ENCODE results near the gene DEFB123. TPM values are rescaled to one million over a fixed set of nuclear protein-coding genes. Genes with fewer than 3 reads are reported as not detected.

The DEFB123 gene
- polyA plus RNA-seq, 1 donor = not detected

DNA sequence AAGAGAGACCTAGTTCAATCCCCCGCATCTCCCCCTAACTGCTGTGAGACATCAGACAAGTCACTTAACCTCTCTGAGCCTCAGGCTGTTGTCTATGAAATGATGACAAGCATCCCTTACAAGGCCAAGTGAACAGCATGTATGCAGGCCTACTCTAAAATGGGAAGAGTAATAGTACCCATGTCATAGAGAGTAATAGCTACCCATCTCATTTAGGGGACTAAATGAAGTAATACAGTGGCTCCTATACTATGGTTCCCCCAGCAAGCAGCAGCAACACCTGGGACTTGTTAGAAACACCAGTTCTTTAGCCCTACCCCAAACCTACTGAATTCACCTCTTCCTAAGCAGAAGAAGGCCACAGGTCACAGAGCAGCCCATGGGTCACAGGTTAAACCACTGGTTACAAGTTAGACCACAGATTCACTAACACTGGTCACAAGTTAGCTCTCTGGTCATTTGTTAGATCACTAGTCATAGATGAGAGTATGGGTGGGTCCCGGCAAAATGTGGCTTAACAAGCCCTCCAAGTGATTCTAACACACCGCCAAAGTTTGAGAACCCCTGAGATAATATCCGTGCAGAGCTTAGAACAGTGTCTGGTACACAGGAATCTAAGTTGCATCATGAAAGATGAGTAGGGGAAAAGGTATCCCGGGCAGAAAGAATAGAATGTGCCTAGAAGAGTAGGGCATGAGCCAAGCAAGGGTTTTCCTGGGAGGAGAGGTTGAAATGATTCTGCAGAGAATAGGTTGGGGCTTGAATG lies 33.1 kb downstream of the DEFB123 start:
- DNase-seq (ENCODE audit: low read depth) = no peak

DNA sequence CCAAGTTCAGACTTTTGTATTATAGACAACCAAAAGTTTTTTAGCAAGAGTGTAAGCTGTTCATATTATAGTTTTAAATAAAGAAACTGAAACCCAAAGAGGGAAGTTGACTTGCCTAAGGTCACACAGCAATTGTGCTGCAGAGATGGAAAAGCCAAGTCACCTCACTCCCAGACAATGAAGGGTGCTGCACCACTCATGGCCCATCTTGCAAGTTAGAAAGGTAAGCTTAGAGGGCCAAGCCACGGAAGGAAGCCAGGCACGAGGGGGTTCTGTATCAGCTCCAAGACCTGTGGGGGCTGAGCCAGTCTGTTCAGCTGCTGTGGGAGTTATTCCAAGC lies 33.6 kb downstream of the DEFB123 start:
- no peak for DNase-seq (ENCODE audit: low read depth)

DNA sequence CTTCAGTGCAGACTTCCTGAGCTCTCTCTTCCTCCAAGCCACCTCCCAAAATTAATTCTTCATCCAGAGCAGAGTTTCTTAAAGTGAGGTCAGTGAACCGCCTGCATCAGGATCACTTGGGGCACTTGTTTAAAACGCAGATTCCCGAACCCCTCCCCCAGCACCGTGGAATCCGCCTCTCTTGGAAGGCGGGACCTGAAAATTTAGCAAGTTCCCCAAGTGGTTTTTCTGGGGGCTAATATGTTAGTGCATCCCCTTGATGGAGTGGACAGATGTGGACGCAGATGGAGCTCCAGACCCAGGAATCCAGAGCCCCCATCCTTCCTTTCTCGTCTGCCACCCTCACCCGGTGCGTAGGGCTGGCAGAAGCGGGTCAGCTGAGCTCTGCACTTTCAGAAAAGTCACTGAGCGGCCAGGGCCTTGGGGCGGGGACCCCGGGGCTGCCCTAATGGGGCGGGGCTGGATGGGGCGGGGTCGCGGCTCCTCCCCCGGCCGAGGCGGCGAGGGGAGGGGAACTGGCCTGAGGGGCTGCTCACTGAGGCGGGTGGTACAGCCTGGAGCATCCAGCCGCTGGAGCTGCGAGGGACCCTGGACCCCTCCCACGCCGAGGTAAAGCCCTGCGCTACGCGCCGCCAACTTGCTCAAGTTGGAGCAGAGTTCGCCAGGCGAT lies 34.5 kb downstream of the DEFB123 start, which contains the start of the genes DEFB124 and REM1:
Gene DEFB124 (minus strand): TSS at position 370 of the 670 bp plus-strand sequence. CDS start 2,114 bp downstream, outside the sequence.
Gene REM1 (plus strand): TSS at position 531 of the 670 bp plus-strand sequence. CDS start 1,158 bp downstream, outside the sequence.
- DNase-seq (ENCODE audit: low read depth) = no peak

DNA sequence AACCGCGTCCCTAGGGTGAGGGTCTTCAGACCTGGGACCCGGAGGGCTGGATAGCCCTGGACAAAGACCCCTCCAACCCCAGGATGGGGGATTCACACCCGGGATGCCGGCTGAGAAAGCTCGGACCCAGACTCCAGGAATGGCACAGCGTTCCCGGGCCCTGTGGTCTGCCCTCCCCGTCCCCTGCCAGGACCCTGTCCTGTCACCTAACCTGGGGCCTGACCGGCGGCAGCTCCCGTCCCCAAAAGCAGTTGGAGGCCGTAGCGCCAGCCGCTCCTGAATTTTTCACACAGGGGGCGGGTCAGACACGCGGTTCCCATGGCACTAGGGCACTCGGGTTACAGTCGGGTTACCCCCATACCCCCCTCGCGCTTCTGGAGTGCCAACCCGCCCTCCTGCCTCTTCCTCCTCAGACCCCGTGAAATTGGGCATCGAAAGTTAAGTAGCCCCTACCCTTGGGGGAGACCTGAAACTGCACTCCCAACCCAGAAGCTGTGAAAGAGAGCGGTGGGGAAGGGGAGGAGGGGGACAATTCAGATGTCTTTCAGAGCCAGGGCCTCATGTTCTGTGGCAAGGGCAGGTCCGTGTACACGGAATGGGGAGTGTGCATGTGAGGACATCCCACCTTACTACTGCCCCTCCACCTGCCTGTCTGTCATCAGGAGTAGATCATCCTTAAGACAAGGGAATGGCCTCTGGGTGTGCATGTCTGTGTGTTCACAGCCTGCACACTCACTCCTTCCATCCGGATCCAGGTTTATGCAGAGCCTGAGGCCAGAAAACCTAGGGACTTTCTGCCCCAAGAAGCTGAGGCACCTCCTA lies 35.3 kb downstream of the DEFB123 start:
- DNase-seq (ENCODE audit: low read depth) = no peak

DNA sequence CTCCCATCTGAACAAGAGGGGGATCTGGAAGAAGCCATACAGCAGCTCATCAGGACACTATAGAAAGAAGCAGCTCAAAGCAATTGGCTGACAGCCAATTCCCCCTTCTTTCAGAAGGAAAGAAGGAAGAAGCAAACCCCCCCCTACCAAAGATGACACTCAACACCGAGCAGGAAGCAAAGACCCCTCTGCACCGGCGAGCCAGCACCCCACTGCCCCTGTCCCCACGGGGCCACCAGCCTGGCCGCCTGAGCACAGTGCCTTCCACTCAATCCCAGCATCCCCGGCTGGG lies 35.8 kb downstream of the DEFB123 start:
- no peak for DNase-seq (ENCODE audit: low read depth)

DNA sequence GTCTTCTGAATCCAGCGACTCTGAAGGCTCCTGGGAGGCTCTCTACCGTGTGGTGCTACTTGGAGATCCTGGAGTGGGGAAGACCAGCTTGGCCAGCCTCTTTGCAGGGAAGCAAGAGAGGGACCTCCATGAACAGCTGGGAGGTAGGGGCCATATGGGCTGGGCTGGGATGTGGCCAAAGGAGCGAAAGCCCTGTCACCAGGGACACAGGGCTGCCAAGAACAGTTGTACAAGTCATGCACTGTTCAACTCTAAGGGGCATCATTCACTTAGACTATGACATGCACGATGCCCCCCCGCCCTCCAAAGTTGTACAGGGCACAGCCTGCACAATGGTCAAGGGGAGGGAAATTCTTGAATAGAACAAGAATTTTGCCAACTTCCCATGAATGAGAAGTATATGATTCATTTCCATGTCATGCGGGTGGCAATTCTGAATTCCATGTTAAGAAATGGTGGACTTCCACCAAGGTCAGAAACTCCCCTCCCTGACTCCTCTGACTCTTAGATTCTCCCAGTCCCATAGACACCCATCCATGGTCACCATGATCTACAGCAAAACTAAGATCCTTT lies 36.3 kb downstream of the DEFB123 start:
- no peak for DNase-seq (ENCODE audit: low read depth)

DNA sequence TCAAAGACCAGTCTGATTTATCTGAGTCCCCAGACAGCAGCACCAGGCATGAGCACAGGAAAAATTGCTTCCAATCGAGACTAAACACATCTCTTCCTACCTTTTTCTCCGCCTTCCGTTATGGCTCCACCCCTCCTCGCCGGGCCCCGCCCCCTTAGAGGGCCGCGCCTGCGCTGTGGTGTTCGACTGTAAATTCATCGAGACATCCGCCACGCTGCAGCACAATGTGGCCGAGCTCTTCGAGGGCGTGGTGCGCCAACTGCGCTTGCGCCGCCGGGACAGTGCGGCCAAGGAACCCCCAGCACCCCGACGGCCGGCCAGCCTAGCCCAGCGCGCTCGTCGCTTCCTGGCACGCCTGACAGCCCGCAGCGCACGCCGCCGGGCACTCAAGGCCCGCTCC lies 43.6 kb downstream of the DEFB123 start:
- DNase-seq (ENCODE audit: low read depth) = no peak

DNA sequence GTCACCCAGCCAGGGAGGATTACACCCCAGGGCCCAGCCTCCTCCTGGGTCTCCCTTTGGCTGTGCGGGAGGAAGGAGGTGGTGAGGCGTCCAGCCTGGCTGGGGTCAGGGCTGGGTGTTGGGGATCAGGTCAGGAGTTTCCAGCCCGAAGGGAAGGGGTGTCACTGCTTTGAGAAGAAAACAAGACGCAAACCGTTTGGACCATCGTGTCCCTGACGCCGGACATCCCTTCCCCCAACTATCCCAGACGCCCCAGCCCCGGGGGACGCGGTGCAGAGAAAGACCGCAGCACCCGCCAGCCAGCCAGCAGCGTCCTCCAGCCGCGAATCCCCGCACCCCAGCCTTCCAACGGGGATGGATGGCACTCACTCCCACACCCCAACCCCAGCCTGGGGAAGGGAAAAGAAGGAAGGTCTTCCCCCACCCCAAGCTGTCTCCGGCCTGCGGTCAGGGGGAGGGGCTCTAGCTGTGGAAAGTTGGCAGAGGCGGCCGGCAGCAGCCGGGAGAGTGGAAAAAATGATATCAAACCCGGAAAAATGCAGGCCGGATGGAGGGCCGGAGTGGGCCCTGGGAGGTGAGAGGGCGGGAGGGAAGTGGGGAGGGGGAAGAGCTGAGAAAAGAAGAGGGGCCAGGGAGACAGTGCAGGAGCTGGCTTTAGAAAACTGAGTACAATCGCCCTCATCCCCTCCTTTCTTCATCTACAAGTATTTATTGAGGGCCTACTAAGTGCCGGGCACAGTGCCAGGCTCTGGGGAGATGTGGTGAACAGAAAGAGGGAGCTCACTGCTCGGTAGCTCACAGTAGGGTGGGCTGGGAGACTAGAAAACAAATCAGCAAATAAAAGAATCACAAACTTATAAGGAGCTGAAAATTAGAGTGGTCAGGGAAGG lies 45.3 kb downstream of the DEFB123 start:
- DNase-seq (ENCODE audit: low read depth) = peak; percentile 82

DNA sequence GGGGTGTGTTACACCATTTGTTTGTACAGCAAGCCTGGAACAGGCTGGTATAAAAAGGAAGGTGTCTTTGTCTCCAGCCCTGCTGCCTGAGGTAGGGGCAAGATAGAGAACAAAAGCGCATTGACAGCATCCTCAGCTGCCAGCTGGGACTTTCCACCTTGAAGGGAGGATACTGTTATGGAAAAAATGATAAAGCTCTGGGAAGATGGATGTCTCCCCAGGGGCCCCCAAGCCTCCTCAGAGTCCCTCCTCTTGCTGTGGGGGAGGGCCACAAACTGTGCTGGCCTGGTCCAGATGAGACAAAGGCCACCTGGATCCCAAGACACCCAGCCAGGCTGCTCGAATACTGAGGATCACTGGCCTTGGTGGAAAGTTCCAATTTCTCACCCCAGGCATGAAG lies 47.7 kb downstream of the DEFB123 start:
- no peak for DNase-seq (ENCODE audit: low read depth)

DNA sequence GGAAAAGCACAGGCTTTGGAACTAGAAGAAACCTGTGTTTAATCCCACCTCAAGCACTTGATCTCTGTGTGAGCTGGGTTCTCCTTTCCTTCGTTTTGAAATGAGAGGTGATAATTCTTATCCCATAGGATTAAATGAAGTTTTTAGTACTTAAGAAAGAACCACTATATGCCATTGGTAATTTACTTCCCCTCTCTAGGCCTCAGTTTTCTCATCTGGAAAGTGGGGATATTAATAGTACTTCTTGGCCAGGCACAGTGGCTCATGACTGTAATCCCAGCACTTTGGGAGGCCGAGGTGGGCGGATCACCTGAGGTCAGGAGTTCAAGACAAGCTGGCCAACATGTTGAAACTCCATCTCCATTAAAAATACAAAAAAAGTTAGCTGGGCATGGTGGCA lies 48.7 kb downstream of the DEFB123 start:
- DNase-seq (ENCODE audit: low read depth) = no peak

DNA sequence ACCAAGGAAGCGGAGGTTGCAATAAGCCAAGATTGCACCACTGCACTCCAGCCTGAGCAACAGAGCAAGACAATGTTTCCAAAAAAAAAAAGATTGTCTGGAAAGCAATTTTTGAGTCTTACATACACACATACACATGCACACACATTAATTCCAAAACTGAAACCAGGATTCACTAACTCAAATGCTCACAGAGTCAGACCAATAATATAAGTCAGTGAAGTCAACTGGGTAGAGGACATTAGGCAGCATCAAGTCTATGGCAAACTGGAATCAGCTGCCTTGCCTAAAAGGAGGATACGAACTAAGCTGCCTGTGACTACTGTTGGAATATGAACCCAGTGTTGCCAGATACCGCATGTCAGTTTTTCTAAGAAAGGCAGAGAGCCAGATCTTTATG lies 50.3 kb downstream of the DEFB123 start:
- DNase-seq (ENCODE audit: low read depth) = no peak

DNA sequence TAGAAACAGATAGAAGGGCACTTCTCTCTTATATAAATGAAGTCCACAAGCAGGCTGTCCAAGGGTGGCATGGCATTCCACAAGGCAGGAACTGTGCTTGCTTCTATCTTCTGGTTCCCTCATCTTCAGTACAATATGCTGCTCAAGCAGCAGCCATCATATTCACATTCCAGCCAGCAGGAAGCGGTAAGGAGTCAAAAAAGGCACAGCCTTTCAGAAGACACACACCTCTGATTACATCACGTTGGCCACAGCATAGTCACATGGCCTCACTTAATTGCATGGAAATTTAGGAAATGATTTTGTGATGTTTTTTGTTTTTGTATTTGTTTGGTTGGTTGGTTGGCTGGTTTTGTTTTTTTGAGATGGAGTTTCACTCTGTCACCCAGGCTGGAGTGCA lies 53.7 kb downstream of the DEFB123 start:
- no peak for DNase-seq (ENCODE audit: low read depth)

DNA sequence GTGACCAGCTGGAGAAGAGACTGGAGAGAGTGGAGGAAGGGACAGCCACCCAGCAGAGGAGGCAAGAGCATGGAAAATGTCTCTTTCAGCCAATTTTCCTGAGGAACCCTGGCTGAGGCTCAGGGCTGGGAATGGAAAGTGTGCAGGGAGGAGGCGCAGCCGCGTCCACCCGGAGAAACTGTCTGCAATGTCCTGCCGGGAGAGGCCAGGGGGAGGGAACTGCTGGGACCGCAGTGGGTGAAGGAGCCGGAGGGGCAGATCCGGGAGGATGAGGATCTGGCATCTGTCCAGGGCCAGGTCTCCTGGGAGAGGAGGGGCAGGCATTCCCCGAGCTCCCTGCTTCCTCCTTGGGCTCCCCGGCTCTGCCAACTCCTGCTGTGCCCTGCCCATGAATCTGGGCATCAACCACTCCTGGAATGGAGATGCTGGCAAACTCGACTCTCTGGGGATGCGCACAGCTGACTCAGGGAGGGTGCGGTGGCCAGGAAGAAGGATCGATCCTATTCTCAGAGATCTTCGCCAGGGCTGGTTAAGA lies 56.4 kb downstream of the DEFB123 start:
- DNase-seq (ENCODE audit: low read depth) = peak; percentile 93

DNA sequence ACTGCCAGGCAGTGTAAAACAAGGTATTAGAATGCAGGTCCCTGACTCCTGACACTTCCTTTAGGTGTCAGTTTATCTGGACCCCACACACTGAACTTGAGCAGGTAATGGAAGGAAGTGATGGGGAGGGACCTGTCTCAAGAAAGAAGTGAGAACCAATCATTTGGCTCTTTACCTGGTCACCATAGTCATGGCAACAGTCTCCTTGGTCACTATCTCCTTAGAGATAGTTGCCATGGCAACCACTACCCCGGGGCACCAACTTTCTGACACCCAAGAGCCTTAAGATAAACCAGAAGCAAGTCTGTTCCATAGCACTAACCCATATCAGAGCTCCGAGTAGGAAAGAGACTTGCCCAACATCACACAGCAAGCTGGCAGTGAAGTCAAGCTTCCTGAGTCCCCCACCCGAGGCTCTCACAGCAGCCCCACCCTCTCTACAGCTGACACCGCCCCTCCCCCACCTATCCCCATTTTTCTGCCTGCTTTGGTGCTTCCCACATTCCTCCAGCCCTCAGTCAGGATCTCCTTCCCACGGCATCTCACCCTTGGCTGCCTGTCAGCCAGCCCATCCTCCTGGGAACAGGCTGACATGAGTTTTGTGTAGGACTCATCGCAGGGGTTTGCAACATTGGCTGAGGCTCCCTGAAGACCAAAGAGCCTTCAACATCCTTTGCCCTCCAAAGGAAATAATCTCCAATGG lies 57.6 kb downstream of the DEFB123 start:
- no peak for DNase-seq (ENCODE audit: low read depth)

Other genes starting within 250 kb of the DEFB123 start
- not detected for gene DEFB115, start 183.0 kb upstream of the DEFB123 start, polyA plus RNA-seq (ENCODE audit: insufficient read length)
- gene DEFB116, start 132.0 kb upstream of the DEFB123 start, polyA plus RNA-seq (ENCODE audit: insufficient read length) = not detected
- not detected for gene DEFB118, start 72.0 kb upstream of the DEFB123 start, polyA plus RNA-seq (ENCODE audit: insufficient read length)
- gene DEFB119, start 50.0 kb upstream of the DEFB123 start, polyA plus RNA-seq (ENCODE audit: insufficient read length) = not detected
- not detected for gene DEFB121, start 34.4 kb upstream of the DEFB123 start, polyA plus RNA-seq (ENCODE audit: insufficient read length)
- gene DEFB124, start 34.5 kb downstream of the DEFB123 start, polyA plus RNA-seq (ENCODE audit: insufficient read length) = 1.3 TPM
- gene REM1, start 34.7 kb downstream of the DEFB123 start, polyA plus RNA-seq (ENCODE audit: insufficient read length) = 5.8 TPM
- gene HM13, start 73.8 kb downstream of the DEFB123 start, polyA plus RNA-seq (ENCODE audit: insufficient read length) = 73.3 TPM
- gene ID1, start 164.7 kb downstream of the DEFB123 start, polyA plus RNA-seq (ENCODE audit: insufficient read length) = 16.6 TPM
- 7.0 TPM for gene COX4I2, start 197.3 kb downstream of the DEFB123 start, polyA plus RNA-seq (ENCODE audit: insufficient read length)

Measured in forelimb muscle (tissue), 1 donor.